SK-N-MC (cell line): ENCODE data around the gene AMBP.

ENCODE experiments used
- EZH2 ChIP-seq: fragments of 200-600 bp; sonication (generic); IDR thresholded peaks from one replicate; pipeline ENCODE4 v1.6.1; 2017; ENCODE audit warnings: antibody characterized with exemption
- FOXP2 ChIP-seq: optimal IDR thresholded peaks from 2 replicates; pipeline ENCODE3; 2011; ENCODE audit warnings: mild to moderate bottlenecking, moderate library complexity; ENCODE audit not compliant: insufficient read depth; ENCODE audit errors: extremely low read length, control extremely low read depth
- POLR2AphosphoS5 ChIP-seq: IDR thresholded peaks from 2 replicates; pipeline ENCODE4 v1.6.1; 2012; ENCODE audit warnings: mild to moderate bottlenecking, low read depth, low read length, borderline replicate concordance

DNA sequence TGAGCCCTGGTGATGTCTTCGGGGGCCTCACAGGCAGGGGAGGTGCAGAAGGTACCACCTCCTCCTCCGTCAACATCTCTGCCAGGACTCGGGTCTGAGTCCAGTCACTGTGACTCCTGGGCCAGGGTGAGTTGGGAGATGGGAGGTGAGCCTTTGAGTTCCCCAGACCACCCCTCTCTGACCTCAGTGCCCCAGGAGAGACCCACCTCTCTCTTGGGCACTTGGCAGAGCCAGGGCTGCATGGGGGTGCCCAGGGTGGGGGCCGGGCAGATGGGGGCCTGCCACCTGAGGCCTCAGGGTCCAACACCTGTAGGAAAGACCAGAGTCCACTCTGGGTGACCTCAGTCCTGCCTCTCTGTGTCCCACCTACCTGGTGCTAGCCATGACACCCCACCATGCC is 14.2 kb upstream of the AMBP start:
- no peak for TF ChIP-seq EZH2
- no peak for TF ChIP-seq POLR2AphosphoS5
- no peak for TF ChIP-seq FOXP2
